HepG2 (cell line): Measurements from ENCODE around the gene TCF12. TPM values are rescaled to one million over a fixed set of nuclear protein-coding genes. Genes with fewer than 3 reads are reported as not detected.
A peak's percentile ranks its signal among the peaks of the same experiment; 100 is the strongest.

Experiments
- ARID5B ChIP-seq: IDR thresholded peaks from 2 replicates; pipeline ENCODE4 v1.4.0; 2020; ENCODE audit warnings: mild to moderate bottlenecking, missing genetic modification reagents
- GZF1 ChIP-seq: sonication (generic); formaldehyde crosslinking; IDR thresholded peaks from 2 replicates; pipeline ENCODE4 v1.5.1; 2020; ENCODE audit warnings: mild to moderate bottlenecking, missing genetic modification reagents
- ISL2 ChIP-seq: sonication (generic); formaldehyde crosslinking; IDR thresholded peaks from 2 replicates; pipeline ENCODE4 v1.5.0; 2020; ENCODE audit warnings: missing genetic modification reagents
- MBD4 ChIP-seq: IDR thresholded peaks from 2 replicates; pipeline ENCODE4 v1.6.1; 2012; ENCODE audit warnings: low read length, inconsistent platforms, borderline replicate concordance
- MED13 ChIP-seq: sonication (generic); formaldehyde crosslinking; IDR thresholded peaks from 2 replicates; pipeline ENCODE4 v1.5.0; 2020; ENCODE audit warnings: missing genetic modification reagents
- MLXIP ChIP-seq: sonication (generic); formaldehyde crosslinking; IDR thresholded peaks from 2 replicates; pipeline ENCODE4 v1.9.0; 2021; ENCODE audit warnings: missing genetic modification reagents, borderline replicate concordance
- PAXIP1 ChIP-seq: sonication (generic); formaldehyde crosslinking; conservative IDR thresholded peaks from 2 replicates; pipeline ENCODE4 v1.4.0; 2020; ENCODE audit warnings: mild to moderate bottlenecking, missing genetic modification reagents, moderate library complexity
- PTBP1 ChIP-seq: fragments of 200-400 bp; formaldehyde crosslinking; IDR thresholded peaks from 2 replicates; pipeline ENCODE4 v1.6.1; 2018; ENCODE audit warnings: low read length, low read depth; ENCODE audit not compliant: poor library complexity, severe bottlenecking
- SALL2 ChIP-seq: sonication (generic); formaldehyde crosslinking; IDR thresholded peaks from 2 replicates; pipeline ENCODE4 v1.8.1; 2023; ENCODE audit warnings: mild to moderate bottlenecking, missing genetic modification reagents, inconsistent platforms
- SIX1 ChIP-seq: sonication (generic); formaldehyde crosslinking; IDR thresholded peaks from 2 replicates; pipeline ENCODE4 v1.4.0; 2020; ENCODE audit warnings: missing genetic modification reagents, borderline replicate concordance
- SMAD9 ChIP-seq: sonication (generic); formaldehyde crosslinking; IDR thresholded peaks from 2 replicates; pipeline ENCODE4 v1.5.1; 2020; ENCODE audit warnings: mild to moderate bottlenecking, missing genetic modification reagents
- TCF7 ChIP-seq: sonication (generic); IDR thresholded peaks from 2 replicates; pipeline ENCODE4 v1.6.1; 2016; ENCODE audit warnings: antibody characterized with exemption, low read depth
- ZC3H4 ChIP-seq: sonication (generic); formaldehyde crosslinking; IDR thresholded peaks from 2 replicates; pipeline ENCODE4 v1.4.0; 2020; ENCODE audit warnings: missing genetic modification reagents, borderline replicate concordance
- ZNF720 ChIP-seq: sonication (generic); formaldehyde crosslinking; IDR thresholded peaks from 2 replicates; pipeline ENCODE4 v1.4.0; 2020; ENCODE audit warnings: missing genetic modification reagents
- ZNF766 ChIP-seq: sonication (generic); formaldehyde crosslinking; IDR thresholded peaks from 2 replicates; pipeline ENCODE4 v1.5.0; 2020; ENCODE audit warnings: missing genetic modification reagents, borderline replicate concordance
- ZNF768 ChIP-seq: sonication (generic); formaldehyde crosslinking; IDR thresholded peaks from 2 replicates; pipeline ENCODE4 v1.4.0; 2020; ENCODE audit warnings: missing genetic modification reagents
- ZNF775 ChIP-seq: sonication (generic); formaldehyde crosslinking; IDR thresholded peaks from 2 replicates; pipeline ENCODE4 v1.4.0; 2020; ENCODE audit warnings: missing genetic modification reagents, mild to moderate bottlenecking, moderate library complexity, borderline replicate concordance
- ZSCAN25 ChIP-seq: sonication (generic); formaldehyde crosslinking; IDR thresholded peaks from 2 replicates; pipeline ENCODE4 v1.8.0; 2022; ENCODE audit warnings: mild to moderate bottlenecking, missing genetic modification reagents
- polyA plus RNA-seq, 8 experiments: library from polyadenylated mRNA; depleted of rRNA in 3 of 8; stranded (reverse) in 7 of 8; unstranded in 1 of 8; fragments of >200 nt; fragmentation: Illumina TruSeq in 4 of 8; extraction: Trizol in 4 of 8; gene quantifications; 2 replicates each; pipeline versions ENCODE4 v1.2.1 to v1.2.3, GENCODE V29; 2011 to 2016; ENCODE audit warnings: low read depth in 4 of 8, missing spikeins in 1 of 8, mixed read lengths in 1 of 8; ENCODE audit not compliant: insufficient read depth in 1 of 8
- total RNA-seq, 5 experiments: library from RNA; depleted of rRNA; stranded (reverse); fragments of >200 nt; fragmentation: Illumina TruSeq; extraction: Trizol; gene quantifications; 2 replicates each; pipeline ENCODE4 v1.2.3, GENCODE V29; 2016; ENCODE audit warnings: low read depth in 1 of 5
- TF ChIP-seq, protein P1 (sequence below): sonication (generic); formaldehyde crosslinking; IDR thresholded peaks from 2 replicates; pipeline ENCODE4 v1.5.1; 2020; ENCODE audit warnings: mild to moderate bottlenecking, missing genetic modification reagents, moderate library complexity

The TCF12 gene
- total and polyA plus RNA-seq, 2 of the 13 experiments (the other 11 are each of a cell fraction or from before 2014, with no cell fraction given) = 48.6 to 51.1 TPM

GRCh38 chr15:57307527-57308169, 389.2 kb downstream of the TCF12 start (continued):
- TF ChIP-seq PAXIP1 (CRISPR knock-in tag) (peak; percentile 51), SALL2 (CRISPR knock-in tag) (no peak), ZNF768 (no peak), ZC3H4 (no peak), ISL2 (CRISPR knock-in tag) (0 out of 2 replicates have a peak, but pooled peaks have one; percentile 47), MED13 (no peak), MBD4 (no peak), ZNF775 (CRISPR knock-in tag) (no peak), SIX1 (CRISPR knock-in tag) (peak; percentile 87; the same call in 1 of the 2 replicates), MLXIP (CRISPR knock-in tag) (no peak), TCF7 (peak; percentile 85), ZNF766 (CRISPR knock-in tag) (no peak), SMAD9 (CRISPR knock-in tag) (no peak), ARID5B (CRISPR knock-in tag) (peak; percentile 76), PTBP1 (no peak), ZNF720 (CRISPR knock-in tag) (no peak), ZSCAN25 (CRISPR knock-in tag) (peak; percentile 50; the same call in 1 of the 2 replicates), GZF1 (CRISPR knock-in tag) (no peak)
- TF ChIP-seq, protein P1, sequence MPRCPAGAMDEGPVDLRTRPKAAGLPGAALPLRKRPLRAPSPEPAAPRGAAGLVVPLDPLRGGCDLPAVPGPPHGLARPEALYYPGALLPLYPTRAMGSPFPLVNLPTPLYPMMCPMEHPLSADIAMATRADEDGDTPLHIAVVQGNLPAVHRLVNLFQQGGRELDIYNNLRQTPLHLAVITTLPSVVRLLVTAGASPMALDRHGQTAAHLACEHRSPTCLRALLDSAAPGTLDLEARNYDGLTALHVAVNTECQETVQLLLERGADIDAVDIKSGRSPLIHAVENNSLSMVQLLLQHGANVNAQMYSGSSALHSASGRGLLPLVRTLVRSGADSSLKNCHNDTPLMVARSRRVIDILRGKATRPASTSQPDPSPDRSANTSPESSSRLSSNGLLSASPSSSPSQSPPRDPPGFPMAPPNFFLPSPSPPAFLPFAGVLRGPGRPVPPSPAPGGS (CRISPR knock-in tag) = no peak
